Myometrial cell (primary cell): Measurements from ENCODE around the gene LRRC74B. TPM values are rescaled to one million over a fixed set of nuclear protein-coding genes. Genes with fewer than 3 reads are reported as not detected.

Source experiments
- total RNA-seq: library from RNA; depleted of rRNA; stranded (reverse); fragments of >200 nt; gene quantifications from 2 replicates; pipeline ENCODE4 v1.2.3, GENCODE V29; 2015

LRRC74B gene, protein sequence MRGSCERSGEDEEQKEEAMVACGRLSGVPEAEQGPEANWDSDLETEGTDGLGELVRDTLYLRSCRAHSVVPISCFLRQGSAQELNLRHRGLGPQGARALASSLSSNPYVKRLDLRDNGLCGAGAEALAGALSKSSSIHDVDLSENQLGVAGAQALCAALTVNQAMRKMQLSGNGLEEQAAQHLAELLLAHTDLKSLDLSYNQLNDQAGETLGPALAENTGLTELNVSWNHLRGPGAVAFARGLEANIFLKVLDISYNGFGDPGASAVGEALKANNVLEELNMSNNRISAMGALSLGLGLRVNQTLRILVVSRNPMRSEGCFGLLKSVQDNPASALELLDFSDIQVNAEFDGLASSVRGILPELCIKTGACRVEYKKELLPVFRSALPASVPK
- total RNA-seq = not detected in 2 replicates

DNA sequence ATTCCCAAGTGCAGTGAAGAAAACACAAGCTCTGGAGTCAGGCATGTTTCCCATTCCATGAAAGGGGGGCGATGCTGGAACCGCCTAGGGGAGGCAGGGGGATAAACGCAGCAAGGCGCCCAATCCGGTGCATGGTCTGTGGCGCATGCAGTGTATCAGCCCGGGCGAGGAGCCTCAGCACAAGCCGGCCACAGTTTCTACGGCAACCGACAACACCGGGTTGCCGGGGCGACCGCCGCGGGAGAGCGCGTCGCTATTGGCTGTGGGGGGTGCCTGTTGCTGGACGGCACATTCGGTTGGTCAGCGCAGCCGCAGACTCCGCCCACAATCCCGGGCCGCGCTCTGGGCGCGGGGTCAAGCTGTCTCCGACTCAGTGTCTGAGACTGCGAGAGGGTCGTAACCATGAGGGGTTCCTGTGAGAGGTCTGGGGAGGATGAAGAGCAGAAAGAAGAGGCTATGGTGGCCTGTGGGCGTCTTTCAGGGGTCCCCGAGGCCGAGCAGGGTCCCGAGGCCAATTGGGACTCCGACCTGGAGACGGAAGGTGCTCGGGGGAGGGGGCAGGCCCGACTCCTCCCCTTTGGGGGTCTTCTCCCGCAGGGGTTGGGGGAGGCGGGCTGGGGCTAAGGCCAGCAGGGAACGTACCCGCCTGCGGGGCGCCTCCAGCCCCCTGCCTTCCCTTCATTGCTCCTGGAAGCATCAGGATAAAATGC, at the start of gene LRRC74B:
TSS of gene LRRC74B (plus strand) at position 362 of the 710 bp plus-strand sequence. CDS start at position 403, 41 bp downstream.

DNA sequence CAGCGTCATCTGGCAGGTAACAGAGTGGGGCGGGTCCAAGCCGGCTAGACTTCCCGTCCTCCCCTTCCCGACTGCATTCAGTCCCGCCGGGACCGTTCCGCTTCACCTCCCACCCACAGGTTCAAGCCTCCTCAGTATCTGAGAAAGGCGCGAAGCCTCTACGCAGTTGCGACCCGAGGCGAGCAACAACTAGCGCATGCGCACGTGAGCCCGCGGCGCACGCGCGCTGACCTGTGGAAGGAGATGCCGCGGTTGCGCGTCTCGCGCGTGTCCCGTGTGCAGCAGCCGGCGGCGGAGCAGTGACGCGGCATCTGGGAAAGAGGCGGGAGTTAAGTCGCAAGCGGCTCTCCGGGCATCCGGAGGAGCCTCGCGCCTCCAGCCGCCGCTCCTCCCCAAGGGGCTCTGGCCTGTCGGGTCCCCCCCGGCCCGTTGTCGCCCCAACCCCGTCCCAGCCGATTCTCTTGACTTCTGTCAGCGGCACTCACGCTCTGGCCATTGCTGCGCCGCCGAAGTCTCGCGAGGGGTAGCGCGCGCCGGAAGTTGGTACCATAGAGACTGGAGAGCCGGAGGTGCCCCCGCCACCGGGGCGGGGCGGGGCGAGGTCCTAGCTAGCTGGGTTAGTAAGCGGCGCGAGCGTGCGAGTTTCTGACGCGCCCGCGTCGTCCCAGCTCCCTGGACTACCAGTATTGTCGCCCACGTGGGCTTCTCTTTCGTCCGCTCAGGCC, 44.0 kb upstream of the LRRC74B start, which contains the start of gene THAP7:
TSS of gene THAP7 (minus strand) at position 518 of the 725 bp plus-strand sequence. CDS start at position 311, 207 bp downstream.

DNA sequence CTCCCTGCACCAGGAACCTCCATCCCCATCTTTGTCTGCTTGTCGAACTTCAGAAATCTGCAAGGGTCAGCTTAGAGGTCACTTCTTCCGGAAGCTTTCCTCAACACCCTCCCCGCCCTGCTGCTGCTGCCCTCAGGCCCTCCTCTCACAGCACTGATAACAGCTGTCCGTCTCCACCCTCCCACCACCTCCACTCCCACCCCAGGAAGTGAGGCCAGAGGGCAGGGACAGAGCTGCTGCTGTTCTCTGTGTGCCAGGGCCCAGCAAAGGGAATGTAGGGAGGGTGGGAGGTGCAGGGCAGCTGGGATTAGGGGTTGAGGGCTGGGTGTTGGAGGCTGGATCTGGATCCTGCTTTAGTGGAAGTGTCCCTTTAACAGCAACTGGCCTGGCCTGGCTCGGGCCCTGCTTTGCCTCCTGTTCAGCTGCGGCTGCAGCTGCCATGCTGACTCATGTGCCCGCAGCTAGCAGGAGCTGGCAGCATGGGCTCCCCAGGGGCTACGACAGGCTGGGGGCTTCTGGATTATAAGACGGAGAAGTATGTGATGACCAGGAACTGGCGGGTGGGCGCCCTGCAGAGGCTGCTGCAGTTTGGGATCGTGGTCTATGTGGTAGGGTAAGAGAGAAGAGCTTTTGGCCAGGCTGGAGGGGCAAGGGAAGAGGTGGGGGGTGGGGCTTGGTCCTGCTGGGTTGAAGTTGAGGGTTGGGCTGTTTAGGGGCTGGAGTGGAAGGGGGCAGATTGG, 30.9 kb upstream of the LRRC74B start, which contains the start of gene P2RX6:
TSS of gene P2RX6 (plus strand) at position 440 of the 740 bp plus-strand sequence. CDS start at position 450, 10 bp downstream.

DNA sequence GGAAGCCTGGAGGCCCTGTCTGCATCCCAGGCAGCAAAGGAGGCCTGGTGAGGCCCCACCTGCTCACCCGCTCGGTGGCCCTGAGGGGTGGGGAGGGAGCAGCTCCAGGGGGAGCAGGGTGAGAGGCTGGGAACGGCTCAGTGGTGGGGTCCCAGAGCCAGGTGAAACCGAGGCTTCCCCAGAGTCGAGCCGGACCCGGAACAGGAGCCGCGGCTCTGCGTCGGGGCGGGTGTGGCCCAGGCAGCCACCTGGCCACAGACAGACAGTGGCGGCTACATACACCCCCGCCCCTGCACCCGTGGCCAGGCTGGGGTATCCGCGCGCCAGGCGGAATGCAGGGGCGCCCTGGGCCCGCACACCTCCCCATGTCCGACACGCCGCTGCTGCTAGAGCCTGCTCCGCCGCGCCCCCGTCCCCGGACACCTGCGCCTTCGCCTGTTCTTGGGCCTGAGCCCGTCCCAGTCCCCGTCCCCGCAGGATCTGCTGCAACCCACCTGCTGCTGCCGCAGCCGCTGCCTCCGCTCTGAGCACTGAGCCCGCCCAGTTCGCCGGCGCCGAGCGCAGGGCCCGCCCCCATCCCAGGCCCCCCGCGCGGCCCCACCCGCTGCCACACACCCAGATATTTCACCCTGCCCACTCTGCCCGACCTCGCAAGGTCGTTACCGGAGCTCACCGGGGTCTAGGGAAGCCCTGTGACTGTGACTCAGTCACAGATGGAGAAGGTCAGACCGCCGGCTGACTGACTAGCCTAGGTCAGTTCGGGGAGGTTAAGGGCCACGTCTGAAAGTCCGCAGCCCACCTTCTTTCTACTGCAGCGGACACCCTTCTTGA, 13.5 kb upstream of the LRRC74B start, which contains the start of gene SLC7A4:
TSS of gene SLC7A4 (minus strand) at position 525 of the 831 bp plus-strand sequence. CDS start 749 bp downstream, outside the sequence.

Other genes with a start within 250 kb of the LRRC74B start
- 47.1 and 61.1 TPM in 2 replicates for gene PI4KA, start 187.1 kb upstream of the LRRC74B start, total RNA-seq
- 13.8 and 15.3 TPM in 2 replicates for gene SNAP29, start 186.9 kb upstream of the LRRC74B start, total RNA-seq
- gene CRKL, start 128.5 kb upstream of the LRRC74B start, total RNA-seq = 32.6 TPM in 2 replicates
- gene AIFM3, start 78.7 kb upstream of the LRRC74B start, total RNA-seq = 0.35 TPM in 1 of 2 replicates, not detected in the other
- 33.2 and 36.3 TPM in 2 replicates for gene LZTR1, start 63.6 kb upstream of the LRRC74B start, total RNA-seq
- 23.6 TPM in 2 replicates for gene THAP7, start 43.8 kb upstream of the LRRC74B start, total RNA-seq
- gene P2RX6, start 30.8 kb upstream of the LRRC74B start, total RNA-seq = 1.2 TPM in 1 of 2 replicates, not detected in the other
- gene SLC7A4, start 13.4 kb upstream of the LRRC74B start, total RNA-seq = under 0.01 TPM in 1 of 2 replicates, not detected in the other